GM23338 (cell line): ENCODE results near the gene RCL1. TPM values are rescaled to one million over a fixed set of nuclear protein-coding genes. Genes with fewer than 3 reads are reported as not detected.

Source experiments
- ATAC-seq: fragments of 200-7000 bp; cut with Tn5 transposase; 3 replicates; pipeline ENCODE4 v1.9.1; 2020
- DNase-seq: peaks from one replicate; pipeline ENCODE4 v3.0.0-alpha.2; 2015; ENCODE audit warnings: low spot score
- H2AFZ ChIP-seq: fragments of 200-600 bp; sonication (generic); 2 replicates; pipeline ENCODE4 v1.8.0; 2016; ENCODE audit warnings: antibody characterized with exemption, mild to moderate bottlenecking, moderate library complexity
- H3F3A ChIP-seq: fragments of 200-600 bp; sonication (generic); replicated peaks from 2 replicates; pipeline ENCODE4 v1.8.0; 2017; ENCODE audit warnings: antibody characterized with exemption, mixed run types, low read depth
- H3K27ac ChIP-seq: fragments of 200-600 bp; sonication (generic); 2 replicates; pipeline ENCODE4 v1.6.1; 2016; ENCODE audit warnings: low read depth
- H3K27me3 ChIP-seq: fragments of 200-600 bp; sonication (generic); 2 replicates; pipeline ENCODE4 v1.8.0; 2016; ENCODE audit warnings: mild to moderate bottlenecking, mixed run types, moderate library complexity; ENCODE audit not compliant: insufficient read depth
- H3K36me3 ChIP-seq: fragments of 200-600 bp; sonication (generic); 2 replicates; pipeline ENCODE4 v1.8.0; 2016; ENCODE audit warnings: mild to moderate bottlenecking; ENCODE audit not compliant: insufficient read depth
- H3K4me1 ChIP-seq: fragments of 200-600 bp; sonication (generic); 2 replicates; pipeline ENCODE4 v1.8.0; 2016; ENCODE audit warnings: mild to moderate bottlenecking, moderate library complexity; ENCODE audit not compliant: insufficient read depth
- H3K4me2 ChIP-seq: fragments of 200-600 bp; sonication (generic); 2 replicates; pipeline ENCODE4 v1.7.1; 2017; ENCODE audit warnings: mixed run types
- H3K4me3 ChIP-seq: fragments of 200-600 bp; sonication (generic); 2 replicates; pipeline ENCODE4 v1.6.1; 2016; ENCODE audit warnings: mixed run types
- H3K79me2 ChIP-seq: fragments of 200-600 bp; sonication (generic); replicated peaks from 2 replicates; pipeline ENCODE4 v1.8.0; 2017; ENCODE audit warnings: mild to moderate bottlenecking; ENCODE audit not compliant: insufficient read depth
- H3K9me2 ChIP-seq: fragments of 200-600 bp; sonication (generic); 2 replicates; pipeline ENCODE4 v1.8.0; 2017; ENCODE audit not compliant: insufficient read depth
- H4K20me1 ChIP-seq: fragments of 200-600 bp; sonication (generic); replicated peaks from 2 replicates; pipeline ENCODE4 v1.8.0; 2017; ENCODE audit warnings: mild to moderate bottlenecking; ENCODE audit not compliant: insufficient read depth
- H3K27ac Mint-ChIP-seq: 2 replicates; pipeline ENCODE4 v1.8.0; 2020; ENCODE audit warnings: inconsistent platforms, mild to moderate bottlenecking, moderate library complexity, mixed read lengths
- H3K27me3 Mint-ChIP-seq: 3 replicates; pipeline ENCODE4 v1.8.0; 2022; ENCODE audit warnings: low read depth, mild to moderate bottlenecking, moderate library complexity, mixed read lengths, inconsistent platforms; ENCODE audit not compliant: insufficient read depth, poor library complexity
- H3K36me3 Mint-ChIP-seq: 3 replicates; pipeline ENCODE4 v1.8.0; 2021; ENCODE audit warnings: low read depth, mild to moderate bottlenecking, inconsistent platforms, moderate library complexity, mixed read lengths
- H3K4me1 Mint-ChIP-seq: 3 replicates; pipeline ENCODE4 v1.8.0; 2020; ENCODE audit warnings: mild to moderate bottlenecking, inconsistent platforms, mixed read lengths
- H3K4me3 Mint-ChIP-seq: 3 replicates; pipeline ENCODE4 v1.8.0; 2021; ENCODE audit warnings: moderate library complexity, mild to moderate bottlenecking, inconsistent platforms, mixed read lengths
- H3K9me3 Mint-ChIP-seq: 3 replicates; pipeline ENCODE4 v1.8.0; 2020; ENCODE audit warnings: moderate library complexity, mild to moderate bottlenecking, inconsistent platforms, mixed read lengths
- JUNB ChIP-seq: IDR thresholded peaks from one replicate; pipeline ENCODE4 v1.6.1; 2016; ENCODE audit warnings: antibody characterized with exemption; ENCODE audit not compliant: unreplicated experiment
- STAT1 ChIP-seq: IDR thresholded peaks from one replicate; pipeline ENCODE4 v1.6.1; 2016; ENCODE audit warnings: antibody characterized with exemption; ENCODE audit not compliant: unreplicated experiment
- ZNF114 ChIP-seq: fragments of 250-450 bp; sonication (Bioruptor Pico); IDR thresholded peaks from 2 replicates; pipeline ENCODE4 v1.5.0; 2020; ENCODE audit warnings: mild to moderate bottlenecking, moderate library complexity
- ZNF331 ChIP-seq: fragments of 250-450 bp; sonication (Bioruptor Pico); IDR thresholded peaks from 2 replicates; pipeline ENCODE4 v1.5.0; 2020; ENCODE audit warnings: low read depth, mild to moderate bottlenecking, moderate library complexity
- polyA plus RNA-seq: library from polyadenylated mRNA; unstranded; fragments of >200 nt; fragmentation: Nextera tagmentation; extraction: Ambion mirVana; gene quantifications from 2 replicates; pipeline ENCODE4 v1.2.1, GENCODE V29; 2016
- total RNA-seq: library from RNA; depleted of rRNA; stranded (reverse); fragments of >200 nt; shearing (Covaris generic); gene quantifications from 2 replicates; pipeline ENCODE4 v1.2.3, GENCODE V29; 2014
- TF ChIP-seq, protein P1 (sequence below): fragments of 250-450 bp; sonication (Bioruptor Pico); IDR thresholded peaks from 2 replicates; pipeline ENCODE4 v1.5.0; 2020; ENCODE audit warnings: mild to moderate bottlenecking, moderate library complexity
- TF ChIP-seq, protein P2 (sequence below): IDR thresholded peaks from one replicate; pipeline ENCODE4 v1.6.1; 2018; ENCODE audit warnings: antibody characterized with exemption; ENCODE audit not compliant: unreplicated experiment

The RCL1 gene
- total and polyA plus RNA-seq, 2 experiments from 2014 or later = 19.3 to 41.2 TPM

DNA sequence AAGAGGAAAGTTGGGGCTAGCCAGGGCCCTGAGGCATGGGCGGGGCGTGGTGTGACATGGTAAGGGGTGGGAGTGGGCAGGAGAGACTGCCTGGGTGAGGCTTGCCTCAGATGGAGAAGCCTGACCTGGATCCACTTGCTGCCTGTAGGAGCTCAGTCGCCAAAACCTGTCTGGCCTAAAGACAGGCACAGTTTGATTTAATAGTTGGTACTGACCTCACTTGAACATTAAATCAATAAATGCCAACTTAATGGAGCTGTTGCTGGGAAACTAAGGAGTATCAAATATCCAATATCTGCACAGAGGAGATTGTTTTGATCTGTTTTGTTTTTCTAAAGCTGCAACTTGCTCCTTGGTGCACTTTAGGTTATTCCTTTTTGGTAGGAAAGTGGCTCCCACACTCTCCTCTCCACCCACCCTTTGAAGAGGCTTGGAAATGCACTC is 86.4 kb downstream of the RCL1 start:
- Histone ChIP-seq H3K27me3 (no peaks in the 10 kb centered on the region), H3K36me3 (no peaks in the 10 kb centered on the region; the same call in 1 of the 2 replicates), H3F3A (no peaks in the 10 kb centered on the region), H3K79me2 (no peaks in the 10 kb centered on the region), H4K20me1 (no peaks in the 10 kb centered on the region), H3K27ac (no peak overlapping the region), H3K4me2 (no peak overlapping the region), H3K9me2 (no peaks in the 10 kb centered on the region), H2AFZ (no peak overlapping the region), H3K4me3 (no peak overlapping the region), H3K4me1 (no peaks in the 10 kb centered on the region)
- Mint-ChIP-seq H3K36me3 (no peaks in the 10 kb centered on the region), H3K4me1 (no peaks in the 10 kb centered on the region), H3K27me3 (no peaks in the 10 kb centered on the region), H3K9me3 (no peaks in the 10 kb centered on the region), H3K4me3 (no peak overlapping the region), H3K27ac (no peak overlapping the region)
- ATAC-seq (no peak), DNase-seq (no peak)
- TF ChIP-seq STAT1 (no peak), ZNF331 (CRISPR knock-in tag) (no peak)
- TF ChIP-seq, protein P1, sequence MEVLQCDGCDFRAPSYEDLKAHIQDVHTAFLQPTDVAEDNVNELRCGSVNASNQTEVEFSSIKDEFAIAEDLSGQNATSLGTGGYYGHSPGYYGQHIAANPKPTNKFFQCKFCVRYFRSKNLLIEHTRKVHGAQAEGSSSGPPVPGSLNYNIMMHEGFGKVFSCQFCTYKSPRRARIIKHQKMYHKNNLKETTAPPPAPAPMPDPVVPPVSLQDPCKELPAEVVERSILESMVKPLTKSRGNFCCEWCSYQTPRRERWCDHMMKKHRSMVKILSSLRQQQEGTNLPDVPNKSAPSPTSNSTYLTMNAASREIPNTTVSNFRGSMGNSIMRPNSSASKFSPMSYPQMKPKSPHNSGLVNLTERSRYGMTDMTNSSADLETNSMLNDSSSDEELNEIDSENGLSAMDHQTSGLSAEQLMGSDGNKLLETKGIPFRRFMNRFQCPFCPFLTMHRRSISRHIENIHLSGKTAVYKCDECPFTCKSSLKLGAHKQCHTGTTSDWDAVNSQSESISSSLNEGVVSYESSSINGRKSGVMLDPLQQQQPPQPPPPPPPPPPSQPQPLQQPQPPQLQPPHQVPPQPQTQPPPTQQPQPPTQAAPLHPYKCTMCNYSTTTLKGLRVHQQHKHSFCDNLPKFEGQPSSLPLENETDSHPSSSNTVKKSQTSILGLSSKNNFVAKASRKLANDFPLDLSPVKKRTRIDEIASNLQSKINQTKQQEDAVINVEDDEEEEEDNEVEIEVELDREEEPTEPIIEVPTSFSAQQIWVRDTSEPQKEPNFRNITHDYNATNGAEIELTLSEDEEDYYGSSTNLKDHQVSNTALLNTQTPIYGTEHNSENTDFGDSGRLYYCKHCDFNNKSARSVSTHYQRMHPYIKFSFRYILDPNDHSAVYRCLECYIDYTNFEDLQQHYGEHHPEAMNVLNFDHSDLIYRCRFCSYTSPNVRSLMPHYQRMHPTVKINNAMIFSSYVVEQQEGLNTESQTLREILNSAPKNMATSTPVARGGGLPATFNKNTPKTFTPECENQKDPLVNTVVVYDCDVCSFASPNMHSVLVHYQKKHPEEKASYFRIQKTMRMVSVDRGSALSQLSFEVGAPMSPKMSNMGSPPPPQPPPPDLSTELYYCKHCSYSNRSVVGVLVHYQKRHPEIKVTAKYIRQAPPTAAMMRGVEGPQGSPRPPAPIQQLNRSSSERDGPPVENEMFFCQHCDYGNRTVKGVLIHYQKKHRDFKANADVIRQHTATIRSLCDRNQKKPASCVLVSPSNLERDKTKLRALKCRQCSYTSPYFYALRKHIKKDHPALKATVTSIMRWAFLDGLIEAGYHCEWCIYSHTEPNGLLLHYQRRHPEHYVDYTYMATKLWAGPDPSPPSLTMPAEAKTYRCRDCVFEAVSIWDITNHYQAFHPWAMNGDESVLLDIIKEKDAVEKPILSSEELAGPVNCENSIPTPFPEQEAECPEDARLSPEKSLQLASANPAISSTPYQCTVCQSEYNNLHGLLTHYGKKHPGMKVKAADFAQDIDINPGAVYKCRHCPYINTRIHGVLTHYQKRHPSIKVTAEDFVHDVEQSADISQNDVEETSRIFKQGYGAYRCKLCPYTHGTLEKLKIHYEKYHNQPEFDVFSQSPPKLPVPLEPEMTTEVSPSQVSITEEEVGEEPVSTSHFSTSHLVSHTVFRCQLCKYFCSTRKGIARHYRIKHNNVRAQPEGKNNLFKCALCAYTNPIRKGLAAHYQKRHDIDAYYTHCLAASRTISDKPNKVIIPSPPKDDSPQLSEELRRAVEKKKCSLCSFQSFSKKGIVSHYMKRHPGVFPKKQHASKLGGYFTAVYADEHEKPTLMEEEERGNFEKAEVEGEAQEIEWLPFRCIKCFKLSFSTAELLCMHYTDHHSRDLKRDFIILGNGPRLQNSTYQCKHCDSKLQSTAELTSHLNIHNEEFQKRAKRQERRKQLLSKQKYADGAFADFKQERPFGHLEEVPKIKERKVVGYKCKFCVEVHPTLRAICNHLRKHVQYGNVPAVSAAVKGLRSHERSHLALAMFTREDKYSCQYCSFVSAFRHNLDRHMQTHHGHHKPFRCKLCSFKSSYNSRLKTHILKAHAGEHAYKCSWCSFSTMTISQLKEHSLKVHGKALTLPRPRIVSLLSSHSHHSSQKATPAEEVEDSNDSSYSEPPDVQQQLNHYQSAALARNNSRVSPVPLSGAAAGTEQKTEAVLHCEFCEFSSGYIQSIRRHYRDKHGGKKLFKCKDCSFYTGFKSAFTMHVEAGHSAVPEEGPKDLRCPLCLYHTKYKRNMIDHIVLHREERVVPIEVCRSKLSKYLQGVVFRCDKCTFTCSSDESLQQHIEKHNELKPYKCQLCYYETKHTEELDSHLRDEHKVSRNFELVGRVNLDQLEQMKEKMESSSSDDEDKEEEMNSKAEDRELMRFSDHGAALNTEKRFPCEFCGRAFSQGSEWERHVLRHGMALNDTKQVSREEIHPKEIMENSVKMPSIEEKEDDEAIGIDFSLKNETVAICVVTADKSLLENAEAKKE (CRISPR knock-in tag) = no peak

DNA sequence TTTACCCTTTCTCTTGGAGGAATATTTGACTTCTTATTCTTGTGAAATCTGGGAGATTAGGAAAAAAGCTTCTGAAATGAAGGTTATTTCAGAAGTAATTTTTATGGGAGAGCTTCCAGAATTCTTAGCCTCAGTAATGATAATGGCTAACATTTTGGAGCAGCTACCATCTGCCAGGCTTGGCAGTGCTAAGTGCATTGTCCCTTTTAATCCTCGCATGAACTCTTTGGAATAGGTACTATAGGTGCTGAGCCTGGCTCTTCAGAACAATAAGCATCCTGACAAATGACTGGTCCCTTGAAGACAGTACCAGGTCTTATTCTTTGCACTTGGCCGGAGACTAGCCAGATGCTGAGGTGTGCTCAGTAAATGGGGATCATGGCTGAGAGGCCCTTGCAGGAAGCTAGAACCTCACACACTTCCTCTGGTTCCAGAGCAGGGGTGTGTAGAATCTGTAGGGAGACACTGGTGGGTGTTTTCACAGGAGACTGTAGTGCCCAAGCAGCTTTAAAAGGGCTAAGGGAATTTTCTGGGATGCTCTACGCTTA is 90.7 kb downstream of the RCL1 start:
- no peaks in the 10 kb centered on the region; the same call in 2 of the 3 replicates for H3K9me3 Mint-ChIP-seq
- peaks cover 8% of the 10 kb centered on the region for H3K4me1 ChIP-seq
- DNase-seq = no peak
- H3K4me1 Mint-ChIP-seq = no peaks in the 10 kb centered on the region
- no peak overlapping the region for H3K4me3 ChIP-seq
- H3K4me2 ChIP-seq = no peak overlapping the region
- no peak for ATAC-seq
- no peaks in the 10 kb centered on the region for H3K27me3 Mint-ChIP-seq
- H2AFZ ChIP-seq = no peak overlapping the region
- no peaks in the 10 kb centered on the region for H3K27me3 ChIP-seq
- no peaks in the 10 kb centered on the region for H3F3A ChIP-seq
- no peaks in the 10 kb centered on the region for H3K36me3 ChIP-seq
- no peak overlapping the region for H3K4me3 Mint-ChIP-seq
- H3K9me2 ChIP-seq = peaks cover 4% of the 10 kb centered on the region; the same call in 1 of the 2 replicates
- no peak overlapping the region for H3K27ac Mint-ChIP-seq
- no peaks in the 10 kb centered on the region for H3K79me2 ChIP-seq
- H3K27ac ChIP-seq = no peak overlapping the region
- no peaks in the 10 kb centered on the region; the same call in 2 of the 3 replicates for H3K36me3 Mint-ChIP-seq
- H4K20me1 ChIP-seq = no peaks in the 10 kb centered on the region; the same call in 1 of the 2 replicates
- TF ChIP-seq ZNF114 (no peak), JUNB (no peak), ZNF331 (CRISPR knock-in tag) (no peak)
- TF ChIP-seq, protein P2, sequence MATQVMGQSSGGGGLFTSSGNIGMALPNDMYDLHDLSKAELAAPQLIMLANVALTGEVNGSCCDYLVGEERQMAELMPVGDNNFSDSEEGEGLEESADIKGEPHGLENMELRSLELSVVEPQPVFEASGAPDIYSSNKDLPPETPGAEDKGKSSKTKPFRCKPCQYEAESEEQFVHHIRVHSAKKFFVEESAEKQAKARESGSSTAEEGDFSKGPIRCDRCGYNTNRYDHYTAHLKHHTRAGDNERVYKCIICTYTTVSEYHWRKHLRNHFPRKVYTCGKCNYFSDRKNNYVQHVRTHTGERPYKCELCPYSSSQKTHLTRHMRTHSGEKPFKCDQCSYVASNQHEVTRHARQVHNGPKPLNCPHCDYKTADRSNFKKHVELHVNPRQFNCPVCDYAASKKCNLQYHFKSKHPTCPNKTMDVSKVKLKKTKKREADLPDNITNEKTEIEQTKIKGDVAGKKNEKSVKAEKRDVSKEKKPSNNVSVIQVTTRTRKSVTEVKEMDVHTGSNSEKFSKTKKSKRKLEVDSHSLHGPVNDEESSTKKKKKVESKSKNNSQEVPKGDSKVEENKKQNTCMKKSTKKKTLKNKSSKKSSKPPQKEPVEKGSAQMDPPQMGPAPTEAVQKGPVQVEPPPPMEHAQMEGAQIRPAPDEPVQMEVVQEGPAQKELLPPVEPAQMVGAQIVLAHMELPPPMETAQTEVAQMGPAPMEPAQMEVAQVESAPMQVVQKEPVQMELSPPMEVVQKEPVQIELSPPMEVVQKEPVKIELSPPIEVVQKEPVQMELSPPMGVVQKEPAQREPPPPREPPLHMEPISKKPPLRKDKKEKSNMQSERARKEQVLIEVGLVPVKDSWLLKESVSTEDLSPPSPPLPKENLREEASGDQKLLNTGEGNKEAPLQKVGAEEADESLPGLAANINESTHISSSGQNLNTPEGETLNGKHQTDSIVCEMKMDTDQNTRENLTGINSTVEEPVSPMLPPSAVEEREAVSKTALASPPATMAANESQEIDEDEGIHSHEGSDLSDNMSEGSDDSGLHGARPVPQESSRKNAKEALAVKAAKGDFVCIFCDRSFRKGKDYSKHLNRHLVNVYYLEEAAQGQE = no peak
